ENCODE measurements around the gene GMFB.

GMFB gene

DNA sequence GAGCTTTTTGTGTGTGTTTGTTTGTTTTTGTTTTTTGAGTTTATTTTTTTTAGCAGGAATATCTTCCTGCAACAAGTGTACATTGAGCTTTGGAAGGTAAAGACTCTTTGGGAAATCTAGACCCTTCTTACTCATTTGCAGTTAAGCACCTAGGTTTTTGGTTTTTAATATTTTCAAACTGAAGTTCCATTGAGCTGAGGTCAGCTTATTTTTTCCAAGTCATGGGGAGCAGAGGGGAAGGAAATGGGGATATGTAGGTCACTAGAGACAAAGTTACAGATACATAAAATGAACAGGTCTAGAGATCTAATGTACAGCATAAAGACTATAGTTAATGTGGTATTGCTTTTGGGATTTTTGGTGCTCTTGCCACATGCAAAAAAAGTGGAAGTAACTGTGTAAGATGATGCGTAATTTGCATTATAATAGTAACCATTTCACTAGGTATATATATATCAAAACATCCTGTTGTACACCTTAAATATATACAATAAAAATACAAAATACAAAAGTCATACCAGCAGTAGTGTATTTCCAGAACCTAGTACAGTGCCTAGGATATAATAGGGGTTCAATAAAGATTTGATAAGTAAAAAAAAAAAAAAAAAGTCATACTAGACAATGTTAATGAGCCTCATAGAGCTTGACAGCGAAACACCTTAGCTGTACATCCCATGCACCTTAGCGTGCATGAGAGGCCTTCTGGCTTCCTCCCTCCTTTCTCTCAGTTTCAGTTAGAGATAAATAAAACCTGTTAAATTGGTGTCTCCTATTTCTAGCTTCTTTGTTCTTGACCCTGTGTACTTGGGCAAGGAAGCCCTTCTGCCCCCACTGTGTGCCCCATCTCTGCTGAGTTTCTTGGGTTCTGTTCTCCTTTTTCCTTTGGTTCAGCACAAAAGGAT lies 43.6 kb upstream of the GMFB start:
- TF ChIP-seq, protein P1, sequence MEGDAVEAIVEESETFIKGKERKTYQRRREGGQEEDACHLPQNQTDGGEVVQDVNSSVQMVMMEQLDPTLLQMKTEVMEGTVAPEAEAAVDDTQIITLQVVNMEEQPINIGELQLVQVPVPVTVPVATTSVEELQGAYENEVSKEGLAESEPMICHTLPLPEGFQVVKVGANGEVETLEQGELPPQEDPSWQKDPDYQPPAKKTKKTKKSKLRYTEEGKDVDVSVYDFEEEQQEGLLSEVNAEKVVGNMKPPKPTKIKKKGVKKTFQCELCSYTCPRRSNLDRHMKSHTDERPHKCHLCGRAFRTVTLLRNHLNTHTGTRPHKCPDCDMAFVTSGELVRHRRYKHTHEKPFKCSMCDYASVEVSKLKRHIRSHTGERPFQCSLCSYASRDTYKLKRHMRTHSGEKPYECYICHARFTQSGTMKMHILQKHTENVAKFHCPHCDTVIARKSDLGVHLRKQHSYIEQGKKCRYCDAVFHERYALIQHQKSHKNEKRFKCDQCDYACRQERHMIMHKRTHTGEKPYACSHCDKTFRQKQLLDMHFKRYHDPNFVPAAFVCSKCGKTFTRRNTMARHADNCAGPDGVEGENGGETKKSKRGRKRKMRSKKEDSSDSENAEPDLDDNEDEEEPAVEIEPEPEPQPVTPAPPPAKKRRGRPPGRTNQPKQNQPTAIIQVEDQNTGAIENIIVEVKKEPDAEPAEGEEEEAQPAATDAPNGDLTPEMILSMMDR (conservative IDR thresholded peaks at IDR 0.05; ENCODE audit: low read depth, low read length), result no peak
- H3K4me3 ChIP-seq (ENCODE audit: low read depth, low read length), result no peak overlapping the region
- DNase-seq (ENCODE audit: low read depth), result no peak

DNA sequence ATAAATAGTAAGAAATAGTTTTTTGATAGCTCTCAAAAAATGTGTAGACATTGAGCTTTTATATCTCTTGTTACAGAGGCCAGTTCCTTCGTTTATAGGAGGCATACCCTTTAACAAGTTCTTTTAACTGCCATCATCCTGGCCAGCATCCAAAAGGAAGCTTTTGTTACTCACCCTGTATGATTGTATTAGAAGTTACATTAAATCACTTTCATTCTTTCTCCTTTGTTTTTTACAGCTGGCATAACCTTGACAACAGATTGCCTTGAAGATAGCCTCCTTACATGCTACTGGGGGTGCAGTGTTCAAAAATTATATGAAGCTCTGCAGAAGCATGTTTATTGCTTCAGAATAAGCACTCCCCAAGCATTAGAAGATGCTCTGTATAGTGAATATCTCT lies 41.0 kb upstream of the GMFB start:
- TF ChIP-seq, protein P1 (conservative IDR thresholded peaks at IDR 0.05; ENCODE audit: low read depth, low read length), result no peak
- H3K4me3 ChIP-seq (ENCODE audit: low read depth, low read length), result no peak overlapping the region
- DNase-seq (ENCODE audit: low read depth), result peak; percentile 45

DNA sequence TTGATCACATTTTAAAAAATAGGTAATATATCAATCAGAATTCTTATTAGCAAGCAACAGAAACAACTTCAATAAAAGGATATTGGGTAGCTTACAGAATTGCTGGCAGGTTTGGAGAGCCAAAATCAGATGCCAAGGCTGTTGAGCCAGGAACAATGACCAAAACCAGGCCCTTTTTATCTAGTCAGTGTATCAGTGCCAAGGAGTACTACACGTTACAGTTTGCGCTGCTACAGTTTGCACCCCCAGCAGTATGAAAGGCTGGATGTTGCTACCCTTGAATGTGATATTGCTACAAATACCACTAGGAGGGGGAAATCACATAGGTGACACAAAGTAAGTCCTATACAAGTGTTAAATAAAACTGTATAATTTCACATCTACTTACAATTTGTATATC lies 40.2 kb upstream of the GMFB start:
- TF ChIP-seq, protein P1 (conservative IDR thresholded peaks at IDR 0.05; ENCODE audit: low read depth, low read length), result no peak
- H3K4me3 ChIP-seq (ENCODE audit: low read depth, low read length), result no peak overlapping the region
- DNase-seq (ENCODE audit: low read depth), result no peak

DNA sequence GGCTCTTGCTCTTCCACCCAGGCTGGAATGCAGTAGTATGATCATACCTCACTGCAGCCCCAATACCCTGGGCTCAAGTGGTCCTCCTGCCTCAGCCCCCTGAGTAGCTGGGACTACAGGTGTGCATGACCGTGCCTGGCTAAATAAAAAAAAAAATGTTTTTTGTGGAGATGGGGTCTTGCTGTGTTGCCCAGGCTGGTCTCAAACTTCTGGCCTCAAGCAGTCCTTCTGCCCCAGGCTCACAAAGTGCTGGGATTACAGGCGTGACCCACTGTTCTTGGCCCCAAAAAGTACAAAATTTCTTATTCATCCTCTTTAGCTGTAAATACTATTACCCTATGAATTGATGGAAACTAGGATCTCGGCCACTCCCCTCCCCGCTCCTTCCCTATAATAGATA lies 35.6 kb upstream of the GMFB start:
- TF ChIP-seq, protein P1 (conservative IDR thresholded peaks at IDR 0.05; ENCODE audit: low read depth, low read length), result no peak
- no peak for DNase-seq (ENCODE audit: low read depth)
- H3K4me3 ChIP-seq (ENCODE audit: low read depth, low read length), result no peak overlapping the region

DNA sequence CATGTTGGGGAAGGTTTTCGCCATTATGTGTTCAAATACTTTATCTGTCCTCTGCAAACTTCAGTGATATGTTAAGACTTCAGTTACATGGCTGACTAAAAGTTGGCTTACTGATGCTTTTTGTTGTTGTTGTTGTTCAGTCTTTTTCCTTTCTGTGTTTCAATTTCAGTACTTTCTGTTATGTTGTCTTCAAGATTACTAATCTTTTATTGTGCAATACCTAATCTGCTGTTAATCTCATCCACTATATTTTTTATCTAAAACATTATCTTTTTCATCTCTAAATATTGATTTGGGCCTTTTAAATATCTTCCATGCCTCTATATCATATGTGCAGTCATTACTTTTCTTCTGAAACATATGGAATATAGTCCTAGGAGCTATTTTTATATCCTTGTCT lies 27.9 kb upstream of the GMFB start:
- no peak for DNase-seq (ENCODE audit: low read depth)
- TF ChIP-seq, protein P1 (conservative IDR thresholded peaks at IDR 0.05; ENCODE audit: low read depth, low read length), result no peak
- no peak overlapping the region for H3K4me3 ChIP-seq (ENCODE audit: low read depth, low read length)

DNA sequence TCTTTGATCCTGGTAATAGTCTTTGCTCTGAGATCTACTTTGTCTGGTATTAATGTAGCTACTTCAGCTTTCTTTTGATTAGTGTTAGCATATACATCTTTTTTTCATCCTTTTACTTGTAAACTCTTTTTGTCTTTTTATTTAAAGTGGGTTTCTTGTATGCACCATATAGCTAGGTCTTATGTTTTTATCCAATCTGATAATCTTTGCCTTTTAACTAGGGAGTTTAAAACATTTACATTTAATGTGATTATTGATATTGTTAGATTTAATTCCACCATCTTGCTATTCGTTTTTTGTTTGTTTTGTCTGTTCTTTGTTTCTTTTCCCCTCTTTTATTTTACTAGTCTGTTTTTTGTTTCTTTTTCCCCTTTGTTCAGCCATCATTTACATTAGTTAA lies 26.9 kb upstream of the GMFB start:
- TF ChIP-seq, protein P1 (conservative IDR thresholded peaks at IDR 0.05; ENCODE audit: low read depth, low read length), result no peak
- no peak for DNase-seq (ENCODE audit: low read depth)

DNA sequence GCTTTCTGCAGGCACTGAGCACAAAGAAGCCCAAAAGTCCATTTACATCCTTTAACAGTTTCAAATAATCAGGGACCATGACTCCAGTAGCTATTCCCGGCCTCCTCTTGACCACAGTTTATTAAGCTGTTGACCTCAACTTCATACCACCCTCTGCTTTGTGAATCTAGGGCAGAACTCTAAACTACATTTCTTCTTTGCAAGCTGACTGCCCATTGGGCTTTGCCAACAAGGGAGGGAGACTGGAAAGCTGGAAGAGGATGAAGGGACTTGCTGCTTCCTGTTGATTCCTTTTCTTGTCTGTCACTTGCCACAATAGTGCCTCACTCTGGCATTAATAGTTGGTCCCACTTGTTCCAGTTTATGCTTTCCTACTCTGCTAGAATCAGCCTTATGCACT lies 23.6 kb upstream of the GMFB start:
- no peak overlapping the region for H3K4me3 ChIP-seq (ENCODE audit: low read depth, low read length)
- DNase-seq (ENCODE audit: low read depth), result no peak
- TF ChIP-seq, protein P1 (conservative IDR thresholded peaks at IDR 0.05; ENCODE audit: low read depth, low read length), result no peak

More for the DNA sequence above, 26.9 kb upstream of the GMFB start:
- H3K4me3 ChIP-seq (ENCODE audit: low read depth, low read length), result no peak overlapping the region

Data from choroid plexus epithelial cell (primary cell).